HG02798 (cell line): ENCODE measurements around the gene OR9Q1.

Experiments
- ATAC-seq: cut with Tn5 transposase; IDR thresholded peaks from one replicate; pipeline ENCODE4 v1.9.1; 2021; ENCODE audit warnings: mild to moderate bottlenecking; ENCODE audit not compliant: unreplicated experiment, poor library complexity

The OR9Q1 gene

GRCh38 chr11:58216476-58216875 lies 192.8 kb downstream of the OR9Q1 start:
- no peak for ATAC-seq

- no peak for ATAC-seq
Observed at GRCh38 chr11:58222721-58223120, 199.0 kb downstream of the OR9Q1 start.

- no peak for ATAC-seq
Observed at GRCh38 chr11:58227956-58228615, 204.4 kb downstream of the OR9Q1 start.
